A549 (cell line): ENCODE measurements around the gene PNPLA3. TPM values are rescaled to one million over a fixed set of nuclear protein-coding genes. Genes with fewer than 3 reads are reported as not detected.

Experiments used
- ATAC-seq, 2 experiments: fragments of 200-7000 bp in 1 of 2; fragments of >200 bp in 1 of 2; cut with Nextera tagmentation in 1 of 2; cut with Tn5 transposase in 1 of 2; 3 replicates each; pipeline versions ENCODE4 v1.8.0 to v1.9.1; 2018 to 2020; ENCODE audit warnings: mild to moderate bottlenecking in 1 of 2, moderate library complexity in 1 of 2
- CTCF ChIA-PET: fragments of 300-600 bp; sonication (Branson Sonifier 250); formaldehyde crosslinking; extraction: SDS; loops from one replicate; lab custom pipeline; 2021; ENCODE audit warnings: antibody characterized with exemption, inconsistent platforms; lab: Yijun Ruan, JAX
- POLR2A ChIA-PET: fragments of 350-600 bp; formaldehyde crosslinking; extraction: SDS; loops from one replicate; lab custom pipeline; 2021; ENCODE audit warnings: antibody characterized with exemption, inconsistent platforms; lab: Yijun Ruan, JAX
- DNase-seq, 2 experiments: peaks; one replicate each; pipeline versions ENCODE4 v3.0.0 to v3.0.0-alpha.2; 2011 to 2016; ENCODE audit warnings: low read depth in 1 of 2, low spot score in 1 of 2
- FAIRE-seq: peaks from 2 replicates; lab custom pipeline; 2011; peaks lifted over from hg19 to GRCh38; lab: Jason Lieb, UNC
- H3K27ac ChIP-seq, 2 experiments: fragments of >200 bp; sonication (Bioruptor Twin); formaldehyde crosslinking; 3 replicates each; pipeline ENCODE4 v1.5.1; 2016 to 2017
- H3K4me1 ChIP-seq: fragments of >200 bp; sonication (Bioruptor Twin); formaldehyde crosslinking; 3 replicates; pipeline ENCODE4 v1.6.1; 2016
- H3K4me2 ChIP-seq: fragments of >200 bp; sonication (Bioruptor Twin); formaldehyde crosslinking; 3 replicates; pipeline ENCODE4 v1.6.1; 2016
- H3K4me3 ChIP-seq: fragments of >200 bp; sonication (Bioruptor Twin); formaldehyde crosslinking; 3 replicates; pipeline ENCODE4 v1.5.1; 2016
- H3K9me3 ChIP-seq: fragments of >200 bp; sonication (Bioruptor Twin); formaldehyde crosslinking; 3 replicates; pipeline ENCODE4 v1.6.1; 2016
- ATOH8 ChIP-seq: fragments of 250-450 bp; sonication (Bioruptor Pico); IDR thresholded peaks from 2 replicates; pipeline ENCODE4 v1.5.0; 2020; ENCODE audit warnings: low read depth, mild to moderate bottlenecking, moderate library complexity
- BCL3 ChIP-seq: fragments of >200 bp; sonication (Bioruptor Twin); formaldehyde crosslinking; IDR thresholded peaks from 3 replicates; pipeline ENCODE4 v1.6.1; 2016
- CHD2 ChIP-seq: fragments of 150-350 bp; IDR thresholded peaks from 2 replicates; pipeline ENCODE4 v1.6.1; 2014; ENCODE audit warnings: low read length; ENCODE audit not compliant: partially characterized antibody
- EP300 ChIP-seq, 2 experiments: fragments of >200 bp; sonication (Bioruptor Twin); formaldehyde crosslinking; IDR thresholded peaks; 2 replicates in 1 of 2; 3 replicates in 1 of 2; pipeline ENCODE4 v1.6.1; 2016 to 2017
- ESRRA ChIP-seq: fragments of 150-350 bp; IDR thresholded peaks from 2 replicates; pipeline ENCODE4 v1.6.1; 2014; ENCODE audit warnings: mild to moderate bottlenecking, low read length, borderline replicate concordance
- FOSB ChIP-seq: fragments of 250-450 bp; sonication (Bioruptor Pico); IDR thresholded peaks from 2 replicates; pipeline ENCODE4 v1.5.0; 2020; ENCODE audit warnings: mild to moderate bottlenecking, moderate library complexity
- FOXS1 ChIP-seq: fragments of 250-450 bp; sonication (Bioruptor Pico); IDR thresholded peaks from 2 replicates; pipeline ENCODE4 v1.5.0; 2020; ENCODE audit warnings: mild to moderate bottlenecking, moderate library complexity
- HDAC2 ChIP-seq: fragments of 200-600 bp; sonication (generic); IDR thresholded peaks from 2 replicates; pipeline ENCODE4 v1.6.1; 2016
- HES2 ChIP-seq: fragments of >200 bp; sonication (Bioruptor Twin); formaldehyde crosslinking; IDR thresholded peaks from 2 replicates; pipeline ENCODE4 v1.6.1; 2016
- HOXA7 ChIP-seq: fragments of 250-450 bp; sonication (Bioruptor Pico); IDR thresholded peaks from 2 replicates; pipeline ENCODE4 v1.5.0; 2020; ENCODE audit warnings: mild to moderate bottlenecking, moderate library complexity
- KDM1A ChIP-seq: fragments of 200-600 bp; sonication (generic); IDR thresholded peaks from 2 replicates; pipeline ENCODE4 v1.6.1; 2016; ENCODE audit warnings: low read depth, mild to moderate bottlenecking
- MAFK ChIP-seq: fragments of 450-650 bp; IDR thresholded peaks from 2 replicates; pipeline ENCODE4 v1.6.1; 2014; ENCODE audit not compliant: partially characterized antibody
- MAZ ChIP-seq: fragments of 150-350 bp; IDR thresholded peaks from 2 replicates; pipeline ENCODE4 v1.6.1; 2014; ENCODE audit warnings: antibody characterized with exemption, low read depth, low read length, borderline replicate concordance
- MYC ChIP-seq: IDR thresholded peaks from 2 replicates; pipeline ENCODE4 v1.6.1; 2012; ENCODE audit warnings: mild to moderate bottlenecking, inconsistent platforms, low read length, improper control_type of control experiment, borderline replicate concordance
- NPAS2 ChIP-seq: fragments of 250-450 bp; sonication (Bioruptor Pico); IDR thresholded peaks from 2 replicates; pipeline ENCODE4 v1.8.0; 2022; ENCODE audit warnings: mild to moderate bottlenecking, moderate library complexity, borderline replicate concordance
- PBX3 ChIP-seq: IDR thresholded peaks from 2 replicates; pipeline ENCODE4 v1.6.1; 2012
- PHF8 ChIP-seq: fragments of 200-600 bp; sonication (generic); IDR thresholded peaks from 2 replicates; pipeline ENCODE4 v1.6.1; 2016; ENCODE audit warnings: low read depth, mild to moderate bottlenecking, antibody characterized with exemption, moderate library complexity, borderline replicate concordance
- RAD21 ChIP-seq, 2 experiments: fragments of >200 bp in 1 of 2; sonication (Bioruptor Twin) in 1 of 2; formaldehyde crosslinking in 1 of 2; IDR thresholded peaks in 1 of 2; conservative IDR thresholded peaks in 1 of 2; 2 replicates in 1 of 2; 3 replicates in 1 of 2; pipeline ENCODE4 v1.6.1; 2012 to 2018; ENCODE audit warnings: inconsistent platforms in 1 of 2
- RARB ChIP-seq: fragments of 250-450 bp; sonication (Bioruptor Pico); IDR thresholded peaks from 2 replicates; pipeline ENCODE4 v1.8.0; 2021; ENCODE audit warnings: mild to moderate bottlenecking, moderate library complexity
- RCOR1 ChIP-seq: fragments of 150-350 bp; IDR thresholded peaks from 2 replicates; pipeline ENCODE4 v1.6.1; 2014; ENCODE audit warnings: antibody characterized with exemption, low read length, low read depth
- RFX5 ChIP-seq: fragments of 450-650 bp; IDR thresholded peaks from 2 replicates; pipeline ENCODE4 v1.7.1; 2014; ENCODE audit warnings: antibody characterized with exemption, mild to moderate bottlenecking, moderate library complexity
- RNF2 ChIP-seq: fragments of 200-600 bp; sonication (generic); IDR thresholded peaks from 2 replicates; pipeline ENCODE4 v1.6.1; 2016; ENCODE audit warnings: low read depth, mild to moderate bottlenecking, antibody characterized with exemption, moderate library complexity, borderline replicate concordance
- ZC3H11A ChIP-seq: fragments of 450-650 bp; IDR thresholded peaks from 2 replicates; pipeline ENCODE4 v1.6.1; 2014; ENCODE audit warnings: antibody characterized with exemption, mild to moderate bottlenecking
- ZFP36 ChIP-seq: fragments of 450-650 bp; IDR thresholded peaks from 2 replicates; pipeline ENCODE4 v1.6.1; 2014; ENCODE audit warnings: borderline replicate concordance; ENCODE audit not compliant: partially characterized antibody
- ZNF302 ChIP-seq: fragments of 250-450 bp; sonication (Bioruptor Pico); IDR thresholded peaks from 2 replicates; pipeline ENCODE4 v1.9.0; 2021; ENCODE audit warnings: inconsistent platforms, mild to moderate bottlenecking, moderate library complexity
- WGBS: methylation state at CpG from one replicate; pipeline ENCODE4 v1.1.6; 2017; ENCODE audit errors: missing lambda C conversion rate; 5-methylcytosine and 5-hydroxymethylcytosine counted together
- polyA plus RNA-seq, 4 experiments: library from polyadenylated mRNA; depleted of rRNA in 3 of 4; stranded (reverse); fragments of >200 nt; fragmentation: RNase III in 1 of 4; extraction: RNeasy Plus Mini Kit Qiagen cat#74134 plus additional on column Dnase treatment in 1 of 4; gene quantifications; 2 replicates in 3 of 4; 3 replicates in 1 of 4; pipeline ENCODE4 v1.2.3, GENCODE V29; 2011 to 2017

Gene PNPLA3
- polyA plus RNA-seq, 2 of the 4 experiments (the other 2 are of a cell fraction) = 1.3 to 1.8 TPM

GRCh38 chr22:43994416-43994815 is 70.8 kb downstream of the PNPLA3 start (continued):
- TF ChIP-seq RAD21 (conservative IDR thresholded peaks at IDR 0.05 in 1 of 2, IDR thresholded peaks at IDR 0.05 in 1 of 2) (no peak), MAZ (no peak), ZC3H11A (no peak), NPAS2 (CRISPR knock-in tag) (no peak), RARB (CRISPR knock-in tag) (no peak), PHF8 (no peak)

GRCh38 chr22:43995057-43995685 is 71.6 kb downstream of the PNPLA3 start:
- no peak for TF ChIP-seq HES2
- TF ChIP-seq ESRRA = no peak
- no peak for TF ChIP-seq RARB (CRISPR knock-in tag)
- no peak for TF ChIP-seq HOXA7 (CRISPR knock-in tag)
- TF ChIP-seq, all 56 proteins: peak for 0
- no peak overlapping the region for H3K4me2 ChIP-seq
- DNase-seq (no peak), ATAC-seq (no peak), FAIRE-seq (no peak)
- H3K4me1 ChIP-seq = no peaks in the 10 kb centered on the region
- 86% methylated on average over 10 of the region's 15 CpGs for WGBS
- POLR2A ChIA-PET = no interaction called here
- no peak overlapping the region for H3K4me3 ChIP-seq
- CTCF ChIA-PET = interaction anchor here (1.3 to 7.9 kb wide), 4 partner anchors 10 to 630 kb away, joined by 4 to 166 read pairs (median 76); no protein-coding TSS in a partner anchor
- H3K27ac ChIP-seq = no peak overlapping the region
- H3K9me3 ChIP-seq = no peaks in the 10 kb centered on the region

GRCh38 chr22:43995798-43996169 is 72.2 kb downstream of the PNPLA3 start:
- 92% methylated on average over 10 of the region's 10 CpGs for WGBS
- DNase-seq = no peak
- Histone ChIP-seq H3K9me3 (no peaks in the 10 kb centered on the region), H3K4me3 (no peak overlapping the region), H3K27ac (no peak overlapping the region), H3K4me1 (no peaks in the 10 kb centered on the region), H3K4me2 (no peak overlapping the region)
- CTCF ChIA-PET = interaction anchor here (1.3 to 7.9 kb wide), 4 partner anchors 10 to 630 kb away, joined by 4 to 166 read pairs (median 76); no protein-coding TSS in a partner anchor
- no peak for FAIRE-seq
- TF ChIP-seq BCL3 = no peak
- no peak for TF ChIP-seq KDM1A
- no peak for TF ChIP-seq ZFP36
- no peak for TF ChIP-seq MAFK
- TF ChIP-seq ZC3H11A = no peak
- no peak for ATAC-seq
- POLR2A ChIA-PET = no interaction called here

GRCh38 chr22:43996170-43996980 is 72.8 kb downstream of the PNPLA3 start:
- Histone ChIP-seq H3K9me3 (no peaks in the 10 kb centered on the region), H3K27ac (no peak overlapping the region)
- ATAC-seq (no peak), DNase-seq (no peak), FAIRE-seq (no peak)
- ChIA-PET CTCF (interaction anchor here (0.9 to 7.9 kb wide), 4 partner anchors 88 to 629 kb away, joined by 3 to 166 read pairs (median 76); no protein-coding TSS in a partner anchor), POLR2A (no interaction called here)
- TF ChIP-seq EP300 (IDR thresholded peaks at IDR 0.05) (no peak), HDAC2 (no peak)
- TF ChIP-seq, all 56 proteins: peak for 0
- Histone ChIP-seq H3K4me1 (no peaks in the 10 kb centered on the region), H3K4me3 (no peak overlapping the region), H3K4me2 (no peak overlapping the region)
- 93% methylated on average over 45 of the region's 45 CpGs for WGBS

GRCh38 chr22:43996981-43997265 is 73.3 kb downstream of the PNPLA3 start:
- WGBS = 93% methylated on average over 8 of the region's 8 CpGs
- TF ChIP-seq FOSB (CRISPR knock-in tag) (no peak), FOXS1 (no peak), RNF2 (no peak), PBX3 (no peak), RCOR1 (no peak), MYC (no peak), ATOH8 (no peak), CHD2 (no peak), PHF8 (no peak), RFX5 (no peak), ZNF302 (CRISPR knock-in tag) (no peak)

More at GRCh38 chr22:43996981-43997265, 73.3 kb downstream of the PNPLA3 start:
- Histone ChIP-seq H3K4me3 (no peak overlapping the region), H3K27ac (no peak overlapping the region), H3K4me2 (no peak overlapping the region), H3K4me1 (no peaks in the 10 kb centered on the region), H3K9me3 (no peaks in the 10 kb centered on the region)
- FAIRE-seq = no peak
- ATAC-seq = no peak
- DNase-seq = no peak
- ChIA-PET POLR2A (no interaction called here), CTCF (interaction anchor here (0.9 to 7.9 kb wide), 3 partner anchors 89 to 628 kb away, joined by 3 to 166 read pairs (median 10); no protein-coding TSS in a partner anchor)
